Measurements from ENCODE around the gene SLC6A16.
"Not testable (repeated sequence)": the region's sequence is repeated elsewhere in the genome, so short reads cannot be mapped to it uniquely, and the experiment has no call there.

Gene SLC6A16

DNA sequence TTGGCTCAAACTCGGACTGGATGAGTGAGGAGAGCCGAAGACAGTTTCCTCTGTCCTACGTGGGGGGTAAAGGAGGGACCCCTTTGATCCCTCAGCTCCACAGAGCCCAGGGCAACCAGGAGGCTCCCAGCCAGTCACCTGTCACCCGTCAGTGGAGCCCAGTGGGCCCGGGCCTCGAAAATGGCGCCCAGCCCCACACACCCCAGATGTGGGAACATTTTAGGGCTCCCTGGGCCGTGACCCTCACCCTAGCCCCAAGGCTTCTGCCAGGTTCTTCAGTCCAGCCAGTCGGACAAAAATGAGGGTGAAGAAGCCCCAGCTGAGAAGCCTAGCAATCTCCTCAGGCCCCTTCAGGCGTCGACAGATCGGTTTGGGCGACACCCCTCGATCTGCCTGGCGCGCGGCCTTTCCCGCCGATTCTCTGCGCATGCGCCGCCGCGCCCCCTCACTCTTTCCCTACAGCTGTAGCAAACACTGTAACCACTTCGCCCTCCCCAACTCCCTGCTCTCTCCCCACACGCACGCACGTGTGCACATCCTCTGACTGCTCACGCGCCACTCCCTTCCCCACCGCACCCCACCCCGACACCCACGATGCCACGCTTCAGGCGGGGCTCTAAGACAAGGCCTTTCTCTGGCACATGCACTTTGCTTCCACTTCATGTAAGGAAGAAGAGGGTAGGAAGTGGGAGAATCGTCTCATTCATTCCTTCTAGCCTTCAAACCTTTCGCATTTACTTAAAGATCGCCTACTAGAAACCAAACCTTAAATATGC is at the start of gene SLC6A16:
TSS of gene SLC6A16 (minus strand) at position 391 of the 776 bp plus-strand sequence. CDS start 13,844 bp downstream, outside the sequence.
- no peak for FAIRE-seq

DNA sequence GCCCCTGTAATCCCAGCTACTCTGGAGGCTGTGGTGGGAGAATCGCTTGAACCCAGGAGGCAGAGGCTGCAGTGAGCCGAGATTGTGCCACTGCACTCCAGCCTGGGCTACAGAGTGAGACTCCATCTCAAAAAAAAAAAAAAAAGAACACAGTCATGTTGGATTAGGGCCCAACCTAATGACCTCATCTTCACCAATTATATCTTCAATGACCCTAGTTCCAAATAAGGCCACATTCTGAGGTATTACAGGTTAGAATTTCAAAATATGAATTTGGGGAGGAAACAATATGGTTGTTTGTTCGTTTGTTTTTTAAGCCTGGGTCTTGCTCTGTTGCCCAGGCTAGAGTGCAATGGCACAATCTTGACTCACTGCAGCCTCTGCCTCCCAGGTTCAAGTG is 48.2 kb upstream of the SLC6A16 start:
- FAIRE-seq, result not testable (repeated sequence)

GRCh38 chr19:49371184-49371583 is 46.2 kb upstream of the SLC6A16 start:
- FAIRE-seq, result no peak

GRCh38 chr19:49368711-49369358 is 43.8 kb upstream of the SLC6A16 start:
- no peak for FAIRE-seq

GRCh38 chr19:49366110-49366509 is 41.1 kb upstream of the SLC6A16 start:
- no peak for FAIRE-seq

DNA sequence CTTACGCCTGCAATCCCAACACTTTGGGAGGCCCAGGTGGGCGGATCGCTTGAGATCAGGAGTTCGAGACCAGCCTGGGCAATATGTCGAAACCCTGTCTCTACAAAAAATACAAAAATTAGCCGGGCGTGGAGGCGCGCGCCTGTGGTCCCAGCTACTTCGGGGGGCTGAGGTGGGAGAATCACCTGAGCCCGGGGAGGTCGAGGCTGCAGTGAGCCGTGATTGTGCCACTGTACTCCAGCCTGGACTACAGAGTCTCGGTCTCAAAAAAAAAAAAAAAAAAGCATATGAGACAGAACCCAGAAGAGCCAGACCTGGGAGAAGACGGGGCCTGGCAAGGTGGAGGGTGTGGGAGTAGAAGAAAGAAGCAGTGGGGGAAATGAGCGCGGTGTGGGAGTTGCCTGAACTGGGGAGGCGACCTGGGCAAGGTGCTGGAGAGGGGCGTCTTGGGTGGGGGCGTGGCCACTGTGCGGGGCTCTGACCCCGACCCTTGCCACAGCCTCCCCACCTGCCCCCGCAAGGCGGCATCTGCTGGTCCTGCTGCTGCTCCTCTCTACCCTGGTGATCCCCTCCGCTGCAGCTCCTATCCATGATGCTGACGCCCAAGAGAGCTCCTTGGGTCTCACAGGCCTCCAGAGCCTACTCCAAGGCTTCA is 39.2 kb upstream of the SLC6A16 start:
- no peak for FAIRE-seq

GRCh38 chr19:49363268-49364082 is 38.5 kb upstream of the SLC6A16 start, which contains the start of gene DKKL1:
Gene DKKL1 (plus strand): TSS chr19:49363877. CDS start chr19:49363999, 122 bp downstream.
- peak; percentile 87 for FAIRE-seq

DNA sequence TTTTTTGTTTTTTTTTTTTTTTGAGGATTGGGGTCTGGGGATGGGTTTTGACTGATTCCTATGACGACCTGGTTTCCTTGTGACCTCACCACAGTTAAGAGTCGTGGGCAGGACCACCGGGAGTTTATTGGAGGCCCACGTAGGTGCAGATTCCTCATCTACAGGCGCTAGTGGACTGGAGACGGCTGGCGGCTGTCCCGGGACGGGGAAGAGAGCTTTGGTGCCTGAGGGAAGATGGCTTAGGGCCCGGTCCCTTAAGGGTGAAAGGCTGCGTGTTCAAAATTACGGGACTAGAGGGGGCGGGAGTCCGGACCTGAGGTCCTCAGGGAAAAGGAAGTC is 37.9 kb upstream of the SLC6A16 start:
- FAIRE-seq, result no peak

DNA sequence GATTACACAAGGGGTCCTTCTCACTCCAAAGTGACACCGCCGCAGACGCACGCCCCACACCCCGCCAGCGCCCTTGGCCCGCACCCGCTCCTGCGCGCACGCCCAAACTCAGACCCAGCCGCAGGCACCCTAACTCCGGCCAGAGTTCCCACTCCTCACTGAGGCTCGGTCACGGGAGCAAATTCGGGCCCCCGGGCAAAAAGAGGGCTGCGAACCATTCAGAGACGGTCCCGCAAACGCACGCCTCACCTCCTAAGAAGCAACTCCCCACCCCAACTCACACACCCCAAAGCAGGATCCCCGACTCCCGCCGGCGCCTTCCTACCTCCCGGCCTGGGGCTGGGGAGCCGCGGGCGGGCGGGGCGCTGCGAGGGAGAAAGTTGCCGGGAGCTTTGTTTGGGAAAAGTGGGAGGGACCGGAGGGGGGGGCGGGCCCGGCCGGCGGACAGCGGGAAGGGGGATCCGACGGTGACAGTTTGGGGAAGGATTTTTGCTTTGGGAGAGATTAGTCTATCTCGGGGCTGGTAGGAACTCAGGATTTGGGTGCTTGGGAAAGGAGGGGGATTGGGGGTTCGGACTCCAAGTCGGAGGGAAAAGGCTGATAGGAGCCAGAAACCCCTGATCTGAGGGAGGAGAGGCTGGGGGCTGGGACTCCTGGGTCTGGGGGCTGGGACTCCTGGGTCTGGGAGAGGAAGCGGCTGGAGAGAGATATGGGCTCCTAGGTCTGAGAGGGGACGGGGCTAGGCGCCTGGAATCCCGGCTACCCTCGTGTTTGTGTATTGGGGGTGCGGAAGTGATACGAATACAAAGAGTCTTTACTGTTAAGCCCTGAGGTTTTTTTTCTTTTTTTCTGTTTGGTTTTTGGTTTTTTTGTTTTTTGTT is 37.3 kb upstream of the SLC6A16 start, which contains the start of gene TEAD2:
TSS of gene TEAD2 (minus strand) at position 369 of the 881 bp plus-strand sequence. CDS start 2,341 bp downstream, outside the sequence.
- FAIRE-seq, result no peak

DNA sequence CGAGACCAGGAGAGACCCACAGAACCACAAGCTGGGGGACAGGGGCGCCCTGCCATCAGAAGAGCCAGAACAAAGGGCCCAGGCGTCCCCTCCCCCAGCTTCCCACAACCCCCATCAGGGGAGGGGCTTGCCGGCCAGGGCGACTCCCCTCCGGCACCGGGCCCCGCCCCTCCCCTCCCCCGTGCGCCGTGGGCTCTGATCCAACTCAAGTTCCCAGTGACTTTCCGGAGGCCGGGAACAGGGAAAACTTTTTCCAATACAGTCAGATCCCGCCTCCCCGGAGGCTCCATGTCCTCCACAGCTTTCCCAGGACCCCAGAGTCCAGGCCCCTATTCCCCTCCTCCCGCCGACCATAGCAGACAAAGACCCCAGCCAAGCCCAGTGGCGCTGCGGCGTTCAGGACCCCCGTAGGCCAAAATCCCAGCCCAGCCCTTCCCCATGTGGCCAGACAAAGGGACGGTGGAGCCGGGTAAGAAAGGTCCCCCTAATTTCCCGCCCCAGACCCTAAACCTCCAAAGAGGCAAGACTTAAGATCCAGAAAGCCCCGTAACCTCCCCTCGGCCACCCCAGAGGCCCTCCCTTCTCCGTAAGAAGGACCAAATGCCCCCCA is 36.6 kb upstream of the SLC6A16 start:
- FAIRE-seq, result no peak

- FAIRE-seq, result no peak
Observed at GRCh38 chr19:49359851-49360820, 35.1 kb upstream of the SLC6A16 start.

GRCh38 chr19:49357186-49357585 is 32.2 kb upstream of the SLC6A16 start:
- FAIRE-seq, result no peak

GRCh38 chr19:49356382-49356781 is 31.4 kb upstream of the SLC6A16 start:
- FAIRE-seq, result no peak

GRCh38 chr19:49355909-49356353 is 30.9 kb upstream of the SLC6A16 start:
- no peak for FAIRE-seq

DNA sequence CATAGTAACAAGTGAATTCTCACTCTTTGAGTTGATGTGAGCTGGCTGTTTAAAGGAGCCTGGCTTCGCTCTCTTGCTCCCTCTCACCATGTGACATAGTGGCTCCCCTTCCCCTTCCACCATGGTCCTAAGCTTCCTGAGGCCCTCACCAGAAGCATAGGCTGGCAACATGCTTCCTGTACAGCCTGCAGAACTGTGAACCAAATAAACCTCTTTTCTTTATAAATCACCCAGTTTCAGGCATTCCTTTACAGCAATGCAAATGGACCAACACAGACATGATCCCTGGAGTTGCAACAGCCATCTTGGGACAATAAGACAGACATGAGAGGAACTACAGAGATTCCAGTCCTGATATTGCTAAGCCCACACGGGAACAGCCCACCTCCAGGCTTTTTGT is 24.6 kb upstream of the SLC6A16 start:
- no peak for FAIRE-seq

DNA sequence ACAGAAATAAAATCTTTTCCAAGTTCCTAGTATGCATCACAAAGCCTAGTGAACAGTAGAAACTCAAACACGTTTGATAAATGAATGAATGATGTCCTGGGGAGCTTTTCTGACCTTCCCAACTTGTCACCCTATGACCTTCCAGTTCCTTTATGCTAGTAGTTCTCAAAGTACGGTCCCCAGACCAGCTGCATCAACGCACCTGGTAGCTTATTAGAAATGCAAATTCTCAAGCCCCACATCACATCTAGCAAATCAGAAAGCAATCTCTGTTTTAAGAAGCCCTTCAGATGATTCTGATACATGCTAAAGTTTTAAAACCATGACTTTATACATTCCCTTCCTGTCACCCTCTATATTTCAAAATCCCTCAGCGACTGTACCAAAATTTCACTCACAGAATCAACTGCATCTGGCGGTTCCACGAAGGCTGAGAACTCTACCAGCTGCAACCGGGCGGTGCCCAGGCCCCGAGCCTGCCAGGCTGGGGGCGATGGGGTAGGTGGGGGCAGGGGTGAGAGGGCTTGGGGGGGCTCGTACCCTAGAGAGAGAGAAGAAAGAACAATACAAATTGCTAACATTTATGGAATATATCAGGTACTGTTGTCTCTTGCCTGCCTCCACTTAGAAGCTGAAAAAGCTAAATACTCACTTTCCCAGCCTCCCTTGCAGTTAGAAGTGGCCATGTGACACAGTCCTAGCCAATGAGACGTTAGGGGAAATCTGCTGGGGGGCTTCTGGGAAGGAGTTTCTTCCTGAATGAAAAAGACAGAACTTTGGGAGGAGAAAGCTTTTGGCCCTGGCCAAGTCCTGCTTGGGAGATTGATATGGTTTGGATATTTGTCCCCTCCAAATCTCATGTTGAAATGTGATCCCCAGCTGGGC is 23.6 kb upstream of the SLC6A16 start:
- FAIRE-seq, result no peak

DNA sequence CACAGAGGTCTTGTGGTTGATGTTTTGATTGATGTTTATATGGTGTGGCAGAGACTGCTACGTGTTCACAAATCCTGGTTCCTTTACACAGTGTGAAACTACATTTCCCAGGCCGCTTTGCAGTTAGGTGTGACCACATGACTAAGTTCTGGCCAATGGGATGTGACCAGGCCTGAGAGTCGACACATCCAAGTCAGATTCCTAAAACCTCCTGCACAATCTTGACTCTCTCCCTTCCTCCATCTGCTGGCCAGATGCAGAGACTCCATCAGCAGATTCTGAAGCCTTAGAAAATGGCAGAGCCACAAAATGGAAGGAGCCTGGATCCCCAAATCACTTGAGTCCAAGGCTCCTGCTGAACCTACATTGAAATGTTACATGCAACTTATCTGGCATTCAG is 22.8 kb upstream of the SLC6A16 start:
- FAIRE-seq, result no peak

GRCh38 chr19:49347191-49347590 is 22.2 kb upstream of the SLC6A16 start:
- no peak for FAIRE-seq
